BJ (cell line): ENCODE measurements around the gene MYOG. TPM values are rescaled to one million over a fixed set of nuclear protein-coding genes. Genes with fewer than 3 reads are reported as not detected.

ENCODE experiments used
- CTCF ChIA-PET: fragments of 350-600 bp; formaldehyde crosslinking; extraction: SDS; loops from one replicate; lab custom pipeline; 2021; ENCODE audit warnings: antibody characterized with exemption, inconsistent platforms; lab: Yijun Ruan, JAX
- POLR2A ChIA-PET: fragments of 300-600 bp; sonication (Branson Sonifier 250); formaldehyde crosslinking; extraction: SDS; loops from one replicate; lab custom pipeline; 2021; ENCODE audit warnings: antibody characterized with exemption; lab: Charles Lee
- DNase-seq: peaks from one replicate; pipeline ENCODE4 v3.0.0-alpha.2; 2011; ENCODE audit warnings: low read depth
- H3K27me3 ChIP-seq: 2 replicates; pipeline ENCODE4 v1.6.0; 2011; ENCODE audit warnings: low read length; ENCODE audit not compliant: control insufficient read depth, insufficient read depth
- H3K36me3 ChIP-seq: 2 replicates; pipeline ENCODE4 v1.5.1; 2011; ENCODE audit warnings: low read length; ENCODE audit not compliant: control insufficient read depth, insufficient read depth
- H3K4me3 ChIP-seq: 2 replicates; pipeline ENCODE4 v1.5.1; 2011; ENCODE audit warnings: low read depth, mild to moderate bottlenecking, control low read depth, low read length
- CTCF ChIP-seq: IDR thresholded peaks from 2 replicates; pipeline ENCODE4 v1.5.1; 2011; ENCODE audit warnings: low read depth, mild to moderate bottlenecking, control low read depth, inconsistent platforms, low read length, moderate library complexity; ENCODE audit not compliant: insufficient read depth
- polyA plus RNA-seq: library from polyadenylated mRNA; depleted of rRNA; stranded (reverse); fragments of >200 nt; gene quantifications from 2 replicates; pipeline ENCODE4 v1.2.3, GENCODE V29; 2011

The MYOG gene
- polyA plus RNA-seq, 1 experiment = not detected

GRCh38 chr1:203099805-203100515 is 14.1 kb upstream of the MYOG start:
- Histone ChIP-seq H3K36me3 (no peaks in the 10 kb centered on the region), H3K27me3 (peaks cover 17% of the 10 kb centered on the region), H3K4me3 (no peak overlapping the region)
- DNase-seq = no peak
- CTCF ChIA-PET = interaction anchor here (0.8 to 4.1 kb wide), 6 partner anchors 18 to 116 kb away, joined by 3 to 18 read pairs (median 3); no protein-coding TSS in a partner anchor
- POLR2A ChIA-PET = no interaction called here
- no peak for TF ChIP-seq CTCF

- no peak for TF ChIP-seq CTCF
- ChIA-PET CTCF (interaction anchor here (0.6 to 1.7 kb wide), 8 partner anchors 12 to 168 kb away, joined by 3 to 7 read pairs (median 3); no protein-coding TSS in a partner anchor), POLR2A (no interaction called here)
- no peak for DNase-seq
- Histone ChIP-seq H3K4me3 (no peak overlapping the region), H3K36me3 (no peaks in the 10 kb centered on the region), H3K27me3 (peaks cover 17% of the 10 kb centered on the region)
These were observed 13.2 kb upstream of the MYOG start for GRCh38 chr1:203098914-203099520.

DNA sequence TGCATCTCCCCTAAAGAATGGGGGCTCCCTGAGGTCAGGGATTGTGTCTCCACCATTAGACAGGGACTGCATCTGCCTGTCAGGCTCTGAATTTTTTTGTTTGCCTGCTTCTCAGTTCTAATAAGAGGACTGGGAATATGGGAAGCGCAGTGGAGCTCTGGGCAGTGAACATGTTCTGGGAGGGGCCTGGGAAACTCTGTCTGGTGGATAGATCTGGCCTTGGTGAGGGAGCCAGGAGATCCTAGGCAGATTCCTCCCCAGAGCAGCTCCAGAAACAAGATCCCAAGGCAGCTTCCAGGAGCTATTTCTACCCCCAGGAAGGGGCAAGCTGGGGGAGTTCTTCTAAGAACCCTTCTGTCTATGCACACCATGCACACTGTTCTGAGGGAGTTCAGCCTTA is 12.6 kb upstream of the MYOG start:
- no peak for TF ChIP-seq CTCF
- H3K4me3 ChIP-seq = no peak overlapping the region
- no peak for DNase-seq
- no peaks in the 10 kb centered on the region for H3K36me3 ChIP-seq
- ChIA-PET CTCF (interaction anchor here (1.1 to 1.7 kb wide), 7 partner anchors 12 to 169 kb away, joined by 3 to 7 read pairs (median 3); no protein-coding TSS in a partner anchor), POLR2A (no interaction called here)
- H3K27me3 ChIP-seq = peaks cover 17% of the 10 kb centered on the region

DNA sequence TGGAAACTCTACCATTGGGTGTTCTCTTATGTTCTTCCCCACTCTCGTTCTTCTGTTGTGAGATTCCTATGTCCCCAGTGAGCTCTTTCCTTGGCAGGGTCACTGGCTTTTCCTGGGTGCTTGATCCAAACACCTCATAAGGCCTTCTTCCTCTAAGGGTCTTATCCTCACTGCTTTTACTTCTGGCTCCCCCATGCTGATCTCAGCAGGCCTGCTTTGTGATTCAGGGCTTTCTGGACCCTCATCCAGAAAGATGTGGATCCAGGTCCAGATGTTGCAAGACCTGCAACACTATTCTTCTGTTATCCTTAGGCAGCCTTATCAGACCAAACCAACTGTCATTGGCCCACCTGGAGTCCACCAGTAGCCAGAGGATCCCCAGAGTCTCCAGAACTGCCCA is 11.2 kb upstream of the MYOG start:
- H3K4me3 ChIP-seq = no peak overlapping the region
- CTCF ChIA-PET = interaction anchor here (0.9 to 1.1 kb wide), 2 partner anchors 12 to 118 kb away, joined by 3 to 4 read pairs; partner anchors contain the start of gene MYOG
- H3K27me3 ChIP-seq = peaks cover 12% of the 10 kb centered on the region
- POLR2A ChIA-PET = no interaction called here
- TF ChIP-seq CTCF = no peak
- H3K36me3 ChIP-seq = no peaks in the 10 kb centered on the region
- no peak for DNase-seq

DNA sequence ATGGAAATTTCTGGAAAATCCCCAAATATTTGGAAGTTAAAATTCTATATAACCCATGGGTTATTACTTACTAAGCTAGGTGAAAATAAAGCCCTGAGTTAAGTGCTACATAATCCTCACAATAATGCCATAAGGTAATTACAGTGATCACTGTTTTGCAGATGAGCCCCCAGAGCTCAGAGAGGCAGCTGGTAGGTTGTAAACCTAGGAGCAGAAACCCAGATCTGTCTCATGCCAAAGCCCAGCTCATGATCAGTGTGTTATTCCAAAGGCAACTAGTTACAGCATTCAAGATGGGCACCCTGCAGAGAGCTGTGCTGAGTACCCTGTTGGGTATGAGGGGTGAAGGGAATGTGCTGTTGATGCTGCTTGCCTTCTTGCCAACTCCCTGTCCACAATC is 10.8 kb upstream of the MYOG start:
- no peak for DNase-seq
- CTCF ChIA-PET = interaction anchor here (0.9 to 1.1 kb wide), 2 partner anchors 11 to 119 kb away, joined by 3 to 4 read pairs; partner anchors contain the start of gene MYOG
- peaks cover 13% of the 10 kb centered on the region for H3K27me3 ChIP-seq
- H3K4me3 ChIP-seq = no peak overlapping the region
- no peaks in the 10 kb centered on the region for H3K36me3 ChIP-seq
- TF ChIP-seq CTCF = no peak
- POLR2A ChIA-PET = no interaction called here
